ENCODE data around the gene C2orf68. TPM values are rescaled to one million over a fixed set of nuclear protein-coding genes. Genes with fewer than 3 reads are reported as not detected.

C2orf68 gene
- total and polyA plus RNA-seq, 2 of the 13 experiments (the other 11 are each of a cell fraction or from before 2014, with no cell fraction given) = 47.1 to 77.4 TPM

- Histone ChIP-seq H3K36me3 (replicated peaks in 1 of 2; ENCODE audit: control insufficient read depth in 1 of 2, insufficient read depth in 2 of 2, low read length in 2 of 2) (peaks cover 4 to 13% of the 10 kb centered on the region in 2 experiments), H3K79me2 (ENCODE audit: insufficient read depth, low read length) (peaks cover 39% of the 10 kb centered on the region), H3K4me1 (ENCODE audit: insufficient read depth, low read length) (peaks cover 69% of the 10 kb centered on the region), H3K27me3 (ENCODE audit: control insufficient read depth in 1 of 2, insufficient read depth in 2 of 2, low read length in 2 of 2) (no peaks in the 10 kb centered on the region; a peak in 1 of 5 replicates), H3K4me3 (replicated peaks in 1 of 3; ENCODE audit: insufficient read depth in 1 of 3, low read depth in 2 of 3, low read length in 3 of 3) (no peak overlapping the region), H2AFZ (ENCODE audit: low read length) (no peak overlapping the region), H3K9ac (ENCODE audit: insufficient read depth, low read depth, low read length) (peak overlapping the region; percentile 47; the same call in 1 of the 2 replicates), H3K27ac (ENCODE audit: extremely low read length, insufficient read depth, low read length) (peak overlapping the region; percentile 49), H3K4me2 (ENCODE audit: low read depth, low read length) (peak overlapping the region; percentile 32), H4K20me1 (ENCODE audit: insufficient read depth, low read length) (peaks cover 13% of the 10 kb centered on the region), H3K9me3 (ENCODE audit: low read length) (no peaks in the 10 kb centered on the region)
- intact Hi-C loops (cut with micrococcal nuclease; ENCODE audit: unreplicated experiment) (loop anchor here (5.0 kb wide), 1 partner anchor 192 kb away; no protein-coding TSS in a partner anchor), in situ Hi-C loops (cut with HindIII; ENCODE audit: extremely low pct_ligation_motif_present, low pct_unique_long_range_greater_than_20kb) (no loop called here)
- no peak for ATAC-seq
- no peak for FAIRE-seq
- ChIA-PET CTCF (ENCODE audit: low intra/inter-chr PET ratio, low total read pairs) (no interaction called here), POLR2A (interaction anchor here (1.2 to 25.7 kb wide), 2 partner anchors 21 to 75 kb away, joined by 4 to 795 read pairs; partner anchors contain the start of genes MAT2A, RNF181, TMEM150A and VAMP5)
- DNase-seq (ENCODE audit: low spot score) = no peak
- 45% methylated on average over 10 of the region's 10 CpGs for WGBS (ENCODE audit: low lambda C conversion rate)
- no TSS peak for BruUV-seq (replicated peaks)
- 0 out of 2 replicates have a peak, but pooled peaks have one; percentile 36 for TF ChIP-seq RXRA (CRISPR knock-in tag; IDR thresholded peaks at IDR 0.05)
- TF ChIP-seq DNMT1 (CRISPR knock-in tag; IDR thresholded peaks at IDR 0.05) = no peak
- TF ChIP-seq, protein P1, sequence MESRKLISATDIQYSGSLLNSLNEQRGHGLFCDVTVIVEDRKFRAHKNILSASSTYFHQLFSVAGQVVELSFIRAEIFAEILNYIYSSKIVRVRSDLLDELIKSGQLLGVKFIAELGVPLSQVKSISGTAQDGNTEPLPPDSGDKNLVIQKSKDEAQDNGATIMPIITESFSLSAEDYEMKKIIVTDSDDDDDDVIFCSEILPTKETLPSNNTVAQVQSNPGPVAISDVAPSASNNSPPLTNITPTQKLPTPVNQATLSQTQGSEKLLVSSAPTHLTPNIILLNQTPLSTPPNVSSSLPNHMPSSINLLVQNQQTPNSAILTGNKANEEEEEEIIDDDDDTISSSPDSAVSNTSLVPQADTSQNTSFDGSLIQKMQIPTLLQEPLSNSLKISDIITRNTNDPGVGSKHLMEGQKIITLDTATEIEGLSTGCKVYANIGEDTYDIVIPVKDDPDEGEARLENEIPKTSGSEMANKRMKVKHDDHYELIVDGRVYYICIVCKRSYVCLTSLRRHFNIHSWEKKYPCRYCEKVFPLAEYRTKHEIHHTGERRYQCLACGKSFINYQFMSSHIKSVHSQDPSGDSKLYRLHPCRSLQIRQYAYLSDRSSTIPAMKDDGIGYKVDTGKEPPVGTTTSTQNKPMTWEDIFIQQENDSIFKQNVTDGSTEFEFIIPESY (CRISPR knock-in tag; IDR thresholded peaks at IDR 0.05) = peak; percentile 39; the same call in 1 of the 2 replicates
- TF ChIP-seq ZNF770 (CRISPR knock-in tag; IDR thresholded peaks at IDR 0.05) = peak; percentile 92
Observed at GRCh38 chr2:85613717-85614515, 2.0 kb upstream of the C2orf68 start.
